Mesothelial cell of epicardium (in vitro differentiated cells): ENCODE data around the gene OGDH. TPM values are rescaled to one million over a fixed set of nuclear protein-coding genes. Genes with fewer than 3 reads are reported as not detected.

Source experiments
- DNase-seq, 2 experiments: peaks; one replicate each; pipeline ENCODE4 v3.0.0; 2021; ENCODE audit warnings: low spot score in 2 of 2; ENCODE audit not compliant: unreplicated experiment in 2 of 2
- H3K27ac Mint-ChIP-seq: 2 replicates; pipeline ENCODE4 v1.8.0; 2021; ENCODE audit warnings: mixed read lengths
- H3K27me3 Mint-ChIP-seq: 2 replicates; pipeline ENCODE4 v1.8.0; 2021; ENCODE audit warnings: low read depth, mixed read lengths
- H3K36me3 Mint-ChIP-seq: 2 replicates; pipeline ENCODE4 v1.8.0; 2021; ENCODE audit warnings: mixed read lengths
- H3K4me1 Mint-ChIP-seq: 2 replicates; pipeline ENCODE4 v1.8.0; 2021; ENCODE audit warnings: mixed read lengths
- H3K4me3 Mint-ChIP-seq: 2 replicates; pipeline ENCODE4 v1.8.0; 2021; ENCODE audit warnings: mild to moderate bottlenecking, moderate library complexity, mixed read lengths
- H3K9me3 Mint-ChIP-seq: 2 replicates; pipeline ENCODE4 v1.8.0; 2021; ENCODE audit warnings: mixed read lengths
- total RNA-seq: library from RNA; stranded (reverse); gene quantifications from 3 replicates; pipeline ENCODE4 v1.2.1, GENCODE V29; 2021
- TF ChIP-seq, protein P1 (sequence below): fragments of 200-600 bp; sonication (generic); IDR thresholded peaks from one replicate; pipeline ENCODE4 v1.5.0; 2021; ENCODE audit warnings: antibody characterized with exemption; ENCODE audit not compliant: unreplicated experiment

The OGDH gene
- total RNA-seq, 1 donor from 2014 or later, result 71.2 TPM

DNA sequence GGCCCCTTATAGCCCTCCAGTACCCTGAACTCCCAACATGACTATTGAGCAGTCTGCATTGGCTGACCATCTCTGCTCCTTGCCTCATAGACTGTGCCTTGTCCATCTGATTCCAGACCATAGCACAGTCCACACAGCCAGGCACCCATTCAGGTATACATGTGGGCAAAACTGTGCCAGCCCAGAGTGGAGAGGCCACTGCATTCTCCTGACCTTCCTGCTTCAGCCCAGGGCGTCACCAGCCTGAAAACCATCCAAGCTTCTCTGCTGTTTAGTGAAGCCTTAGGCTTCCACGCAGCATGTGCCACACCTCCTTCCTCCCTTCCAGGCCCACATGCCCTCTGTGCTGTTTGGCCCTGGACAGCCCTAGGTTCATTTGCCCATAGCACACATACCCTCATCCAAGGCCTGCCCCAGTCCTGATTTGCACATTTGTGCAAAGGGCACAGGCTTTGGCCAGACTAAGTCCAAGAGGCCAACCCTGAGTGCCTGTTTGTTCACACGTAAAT lies 43.2 kb upstream of the OGDH start:
- H3K27me3 Mint-ChIP-seq, result peaks cover 1% of the 10 kb centered on the region
- no peaks in the 10 kb centered on the region for H3K4me1 Mint-ChIP-seq
- DNase-seq, result no peak
- H3K9me3 Mint-ChIP-seq, result no peaks in the 10 kb centered on the region
- H3K36me3 Mint-ChIP-seq, result peaks cover 22% of the 10 kb centered on the region
- no peak overlapping the region for H3K4me3 Mint-ChIP-seq
- peak overlapping the region; percentile 30 for H3K27ac Mint-ChIP-seq
- TF ChIP-seq, protein P1, sequence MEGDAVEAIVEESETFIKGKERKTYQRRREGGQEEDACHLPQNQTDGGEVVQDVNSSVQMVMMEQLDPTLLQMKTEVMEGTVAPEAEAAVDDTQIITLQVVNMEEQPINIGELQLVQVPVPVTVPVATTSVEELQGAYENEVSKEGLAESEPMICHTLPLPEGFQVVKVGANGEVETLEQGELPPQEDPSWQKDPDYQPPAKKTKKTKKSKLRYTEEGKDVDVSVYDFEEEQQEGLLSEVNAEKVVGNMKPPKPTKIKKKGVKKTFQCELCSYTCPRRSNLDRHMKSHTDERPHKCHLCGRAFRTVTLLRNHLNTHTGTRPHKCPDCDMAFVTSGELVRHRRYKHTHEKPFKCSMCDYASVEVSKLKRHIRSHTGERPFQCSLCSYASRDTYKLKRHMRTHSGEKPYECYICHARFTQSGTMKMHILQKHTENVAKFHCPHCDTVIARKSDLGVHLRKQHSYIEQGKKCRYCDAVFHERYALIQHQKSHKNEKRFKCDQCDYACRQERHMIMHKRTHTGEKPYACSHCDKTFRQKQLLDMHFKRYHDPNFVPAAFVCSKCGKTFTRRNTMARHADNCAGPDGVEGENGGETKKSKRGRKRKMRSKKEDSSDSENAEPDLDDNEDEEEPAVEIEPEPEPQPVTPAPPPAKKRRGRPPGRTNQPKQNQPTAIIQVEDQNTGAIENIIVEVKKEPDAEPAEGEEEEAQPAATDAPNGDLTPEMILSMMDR, result no peak

DNA sequence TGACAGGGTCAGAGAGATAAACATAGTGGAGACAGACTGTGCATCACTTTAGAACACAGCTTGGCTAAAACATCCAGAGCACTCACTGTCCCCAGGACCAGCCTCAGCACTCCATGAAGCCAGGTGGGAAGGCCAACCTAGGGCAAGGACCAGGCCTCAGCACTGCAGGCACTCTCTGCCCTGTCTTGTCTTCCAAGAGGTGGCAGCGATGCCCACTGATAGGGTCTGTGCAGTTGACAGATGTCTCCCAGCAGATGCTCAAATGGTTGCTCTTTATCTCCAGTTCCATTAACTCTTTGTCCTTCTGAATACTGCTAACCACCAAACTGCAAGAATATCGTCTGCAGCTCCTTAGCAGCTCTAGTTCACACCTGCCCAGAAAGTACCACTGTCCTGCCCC lies 41.8 kb upstream of the OGDH start:
- TF ChIP-seq, protein P1, result no peak
- H3K4me1 Mint-ChIP-seq, result no peaks in the 10 kb centered on the region
- H3K9me3 Mint-ChIP-seq, result no peaks in the 10 kb centered on the region
- no peak overlapping the region for H3K4me3 Mint-ChIP-seq
- peaks cover 1% of the 10 kb centered on the region for H3K27me3 Mint-ChIP-seq
- H3K27ac Mint-ChIP-seq, result no peak overlapping the region
- no peak for DNase-seq
- peaks cover 30% of the 10 kb centered on the region for H3K36me3 Mint-ChIP-seq

DNA sequence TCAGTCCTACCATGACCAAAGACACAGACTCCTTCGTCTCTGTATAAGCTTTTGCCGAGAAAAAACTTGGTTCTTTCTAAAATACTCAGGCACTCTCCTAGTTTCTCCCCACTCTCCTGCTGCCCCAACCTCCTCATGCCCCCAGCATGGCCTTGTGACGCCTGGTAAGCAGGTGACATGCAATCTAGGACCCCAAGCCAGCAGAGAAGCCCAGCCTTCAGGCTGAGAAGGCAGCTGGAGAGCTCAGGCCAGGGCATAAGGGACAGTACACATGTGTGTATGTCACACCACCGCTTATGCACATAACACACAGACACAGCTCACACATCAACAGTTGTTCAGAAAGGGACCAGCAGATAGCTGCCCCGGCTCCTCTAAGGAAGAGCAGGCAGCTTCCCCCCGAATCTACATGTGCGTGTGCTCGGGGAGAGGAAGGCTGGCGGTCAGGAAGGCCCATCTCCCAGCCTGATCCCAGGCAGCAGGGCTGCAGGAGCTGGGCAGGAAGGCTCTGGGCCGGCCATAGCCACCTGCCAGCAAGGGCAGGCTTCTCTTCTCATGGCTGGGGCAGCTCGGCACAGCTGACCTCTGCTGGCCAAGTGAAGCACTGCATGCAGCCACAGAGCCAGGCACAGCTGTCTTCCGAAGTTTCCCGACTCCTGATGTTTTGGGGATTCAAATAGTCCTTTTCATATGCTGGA lies 41.2 kb upstream of the OGDH start:
- no peak overlapping the region for H3K4me3 Mint-ChIP-seq
- H3K9me3 Mint-ChIP-seq, result no peaks in the 10 kb centered on the region
- no peaks in the 10 kb centered on the region for H3K27me3 Mint-ChIP-seq
- H3K27ac Mint-ChIP-seq, result no peak overlapping the region
- peak in 1 of 2 experiments; percentile 76 for DNase-seq
- no peaks in the 10 kb centered on the region for H3K4me1 Mint-ChIP-seq
- peaks cover 34% of the 10 kb centered on the region for H3K36me3 Mint-ChIP-seq
- TF ChIP-seq, protein P1, result peak; percentile 94

DNA sequence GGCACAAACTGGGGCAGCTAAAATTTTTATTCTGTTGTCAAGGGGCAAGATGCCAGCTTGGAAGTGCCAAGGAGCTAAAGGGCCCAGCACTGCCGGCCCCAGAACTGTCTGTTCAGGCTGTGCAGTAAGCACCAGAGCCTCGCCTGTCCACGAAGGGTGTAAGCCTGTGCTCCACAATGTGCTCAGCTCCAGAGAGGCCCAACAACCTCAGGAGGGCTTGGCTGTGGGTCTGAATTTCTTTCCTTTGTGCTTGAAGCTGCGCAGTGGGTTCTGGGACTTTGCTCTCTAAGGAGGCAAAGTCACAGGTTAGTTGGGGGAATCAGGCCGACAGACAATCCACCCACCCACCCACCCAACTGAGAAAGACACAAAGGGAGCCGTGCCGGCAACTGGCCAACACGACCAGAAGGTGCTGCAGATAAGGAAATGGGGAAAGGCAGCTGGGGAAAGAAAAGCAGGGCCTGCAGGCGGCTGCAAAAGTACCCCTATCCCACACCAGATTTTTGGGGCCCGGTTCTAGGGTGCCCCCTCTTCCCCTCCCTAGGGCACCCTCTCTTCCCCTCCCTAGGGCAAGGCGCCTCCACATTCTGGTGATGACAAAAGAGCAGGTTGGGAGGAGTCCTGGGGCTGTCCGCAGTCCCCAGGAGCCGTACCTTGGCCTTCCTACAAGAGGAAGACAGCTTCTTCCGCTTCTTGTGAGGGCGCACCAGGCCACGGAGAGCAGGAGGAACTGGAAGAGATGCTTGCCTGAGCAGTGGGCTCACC lies 40.5 kb upstream of the OGDH start:
- no peaks in the 10 kb centered on the region for H3K27me3 Mint-ChIP-seq
- DNase-seq, result no peak
- no peaks in the 10 kb centered on the region for H3K9me3 Mint-ChIP-seq
- no peak overlapping the region for H3K4me3 Mint-ChIP-seq
- H3K36me3 Mint-ChIP-seq, result peaks cover 34% of the 10 kb centered on the region
- TF ChIP-seq, protein P1, result peak; percentile 58
- H3K4me1 Mint-ChIP-seq, result no peaks in the 10 kb centered on the region
- H3K27ac Mint-ChIP-seq, result no peak overlapping the region

DNA sequence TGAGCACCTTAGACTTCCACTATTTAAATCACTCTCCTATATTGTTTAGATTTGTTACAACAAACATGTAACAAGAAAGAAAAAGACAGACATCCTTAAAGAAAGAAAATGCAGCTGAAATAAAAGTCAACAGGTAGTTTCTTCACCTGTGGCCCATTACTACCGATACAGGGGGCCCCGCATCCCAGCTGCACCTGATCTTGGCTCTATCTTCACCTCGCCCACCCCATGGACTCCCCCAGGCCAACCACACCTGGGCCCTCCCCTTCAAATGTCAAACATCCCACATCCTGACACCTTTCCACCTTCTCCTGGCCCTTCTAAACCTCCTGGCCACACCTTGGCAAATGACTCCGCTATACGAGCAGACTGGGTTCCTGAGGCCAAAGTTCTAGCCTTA lies 39.7 kb upstream of the OGDH start:
- Mint-ChIP-seq H3K9me3 (no peaks in the 10 kb centered on the region), H3K27ac (no peak overlapping the region), H3K36me3 (peaks cover 34% of the 10 kb centered on the region), H3K4me1 (no peaks in the 10 kb centered on the region), H3K27me3 (no peaks in the 10 kb centered on the region), H3K4me3 (no peak overlapping the region)
- TF ChIP-seq, protein P1, result no peak
- no peak for DNase-seq
